GM10266 (cell line): ENCODE measurements around the gene KRTAP19-5.

ENCODE experiments used
- DNase-seq: peaks from one replicate; pipeline ENCODE4 v3.0.0; 2012; ENCODE audit errors: extremely low spot score
- TF ChIP-seq, protein P1 (sequence below): IDR thresholded peaks from 2 replicates; pipeline ENCODE4 v1.5.1; 2012; ENCODE audit warnings: mild to moderate bottlenecking, low read depth; ENCODE audit not compliant: control insufficient read depth, insufficient read depth; ENCODE audit errors: missing control alignments

KRTAP19-5 gene

GRCh38 chr21:30463713-30464112 lies 38.2 kb downstream of the KRTAP19-5 start:
- no peak for DNase-seq
- TF ChIP-seq, protein P1, sequence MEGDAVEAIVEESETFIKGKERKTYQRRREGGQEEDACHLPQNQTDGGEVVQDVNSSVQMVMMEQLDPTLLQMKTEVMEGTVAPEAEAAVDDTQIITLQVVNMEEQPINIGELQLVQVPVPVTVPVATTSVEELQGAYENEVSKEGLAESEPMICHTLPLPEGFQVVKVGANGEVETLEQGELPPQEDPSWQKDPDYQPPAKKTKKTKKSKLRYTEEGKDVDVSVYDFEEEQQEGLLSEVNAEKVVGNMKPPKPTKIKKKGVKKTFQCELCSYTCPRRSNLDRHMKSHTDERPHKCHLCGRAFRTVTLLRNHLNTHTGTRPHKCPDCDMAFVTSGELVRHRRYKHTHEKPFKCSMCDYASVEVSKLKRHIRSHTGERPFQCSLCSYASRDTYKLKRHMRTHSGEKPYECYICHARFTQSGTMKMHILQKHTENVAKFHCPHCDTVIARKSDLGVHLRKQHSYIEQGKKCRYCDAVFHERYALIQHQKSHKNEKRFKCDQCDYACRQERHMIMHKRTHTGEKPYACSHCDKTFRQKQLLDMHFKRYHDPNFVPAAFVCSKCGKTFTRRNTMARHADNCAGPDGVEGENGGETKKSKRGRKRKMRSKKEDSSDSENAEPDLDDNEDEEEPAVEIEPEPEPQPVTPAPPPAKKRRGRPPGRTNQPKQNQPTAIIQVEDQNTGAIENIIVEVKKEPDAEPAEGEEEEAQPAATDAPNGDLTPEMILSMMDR = peak; percentile 35
